KOPT-K1 (cell line): ENCODE measurements around the gene PPP4R1.

Experiments
- H3K27ac ChIP-seq: fragments of 200-600 bp; sonication (generic); 2 replicates; pipeline ENCODE4 v1.5.1; 2016; ENCODE audit warnings: antibody characterized with exemption, mild to moderate bottlenecking, low read depth, low read length; ENCODE audit not compliant: poor library complexity, severe bottlenecking
- H3K36me3 ChIP-seq: fragments of 200-600 bp; sonication (generic); 2 replicates; pipeline ENCODE4 v1.5.1; 2017; ENCODE audit warnings: antibody characterized with exemption, mild to moderate bottlenecking, low read length, moderate library complexity; ENCODE audit not compliant: insufficient read depth
- H3K9me3 ChIP-seq: fragments of 200-600 bp; sonication (generic); 2 replicates; pipeline ENCODE4 v1.5.1; 2017; ENCODE audit warnings: antibody characterized with exemption, low read length, mild to moderate bottlenecking; ENCODE audit not compliant: insufficient read depth, poor library complexity, severe bottlenecking

PPP4R1 gene, protein sequence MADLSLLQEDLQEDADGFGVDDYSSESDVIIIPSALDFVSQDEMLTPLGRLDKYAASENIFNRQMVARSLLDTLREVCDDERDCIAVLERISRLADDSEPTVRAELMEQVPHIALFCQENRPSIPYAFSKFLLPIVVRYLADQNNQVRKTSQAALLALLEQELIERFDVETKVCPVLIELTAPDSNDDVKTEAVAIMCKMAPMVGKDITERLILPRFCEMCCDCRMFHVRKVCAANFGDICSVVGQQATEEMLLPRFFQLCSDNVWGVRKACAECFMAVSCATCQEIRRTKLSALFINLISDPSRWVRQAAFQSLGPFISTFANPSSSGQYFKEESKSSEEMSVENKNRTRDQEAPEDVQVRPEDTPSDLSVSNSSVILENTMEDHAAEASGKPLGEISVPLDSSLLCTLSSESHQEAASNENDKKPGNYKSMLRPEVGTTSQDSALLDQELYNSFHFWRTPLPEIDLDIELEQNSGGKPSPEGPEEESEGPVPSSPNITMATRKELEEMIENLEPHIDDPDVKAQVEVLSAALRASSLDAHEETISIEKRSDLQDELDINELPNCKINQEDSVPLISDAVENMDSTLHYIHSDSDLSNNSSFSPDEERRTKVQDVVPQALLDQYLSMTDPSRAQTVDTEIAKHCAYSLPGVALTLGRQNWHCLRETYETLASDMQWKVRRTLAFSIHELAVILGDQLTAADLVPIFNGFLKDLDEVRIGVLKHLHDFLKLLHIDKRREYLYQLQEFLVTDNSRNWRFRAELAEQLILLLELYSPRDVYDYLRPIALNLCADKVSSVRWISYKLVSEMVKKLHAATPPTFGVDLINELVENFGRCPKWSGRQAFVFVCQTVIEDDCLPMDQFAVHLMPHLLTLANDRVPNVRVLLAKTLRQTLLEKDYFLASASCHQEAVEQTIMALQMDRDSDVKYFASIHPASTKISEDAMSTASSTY

DNA sequence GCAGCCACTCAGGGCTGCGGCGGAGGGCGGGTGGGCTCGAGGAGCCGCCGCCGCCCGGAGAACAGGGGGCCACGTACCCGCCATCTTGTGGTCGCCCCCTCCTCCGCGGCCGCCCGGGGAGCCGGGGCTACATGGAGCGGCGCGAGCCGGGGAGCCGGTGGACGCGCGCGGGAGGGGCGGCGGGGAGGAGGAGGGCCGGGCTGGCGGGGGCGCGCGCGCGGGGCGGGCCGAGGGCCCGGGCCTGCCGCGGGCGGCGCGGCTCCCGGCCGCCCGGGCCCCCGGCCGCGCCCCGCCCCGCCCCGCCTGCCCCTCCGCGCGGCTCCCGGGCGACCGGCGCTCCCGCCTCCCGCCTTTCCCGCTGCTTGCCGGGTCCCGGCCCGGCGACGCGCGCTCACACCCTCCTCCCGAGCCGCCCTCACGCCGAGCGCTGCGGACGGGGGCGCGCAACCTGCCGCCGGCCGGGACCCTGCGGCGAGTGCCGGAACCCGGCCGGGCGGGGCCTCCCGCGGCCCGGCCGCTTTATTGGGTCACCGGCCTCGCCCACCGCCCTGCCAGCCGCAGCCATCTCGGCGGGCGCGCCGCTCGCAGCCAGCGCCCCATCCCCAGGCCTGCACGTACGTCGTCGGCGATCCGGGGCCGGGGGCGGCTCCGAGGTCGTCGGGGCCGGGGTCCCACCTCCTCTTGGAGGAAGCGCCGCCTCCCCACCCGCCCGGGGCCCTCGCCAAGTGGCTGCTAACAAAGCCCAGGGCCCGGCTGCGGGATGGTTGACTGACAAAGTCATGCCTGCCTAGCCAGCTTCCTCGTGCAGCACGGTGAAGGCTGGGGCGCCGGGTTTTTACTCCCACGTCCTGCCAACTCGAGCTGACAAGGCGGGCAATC, at the start of gene PPP4R1:
PPP4R1 (minus strand) TSS at position 159 of the 879 bp plus-strand sequence; CDS start at position 84, 75 bp downstream.
- Histone ChIP-seq H3K36me3 (peaks cover 15% of the 10 kb centered on the region), H3K9me3 (no peaks in the 10 kb centered on the region), H3K27ac (peak within 1 kb of the TSS; percentile 74)

DNA sequence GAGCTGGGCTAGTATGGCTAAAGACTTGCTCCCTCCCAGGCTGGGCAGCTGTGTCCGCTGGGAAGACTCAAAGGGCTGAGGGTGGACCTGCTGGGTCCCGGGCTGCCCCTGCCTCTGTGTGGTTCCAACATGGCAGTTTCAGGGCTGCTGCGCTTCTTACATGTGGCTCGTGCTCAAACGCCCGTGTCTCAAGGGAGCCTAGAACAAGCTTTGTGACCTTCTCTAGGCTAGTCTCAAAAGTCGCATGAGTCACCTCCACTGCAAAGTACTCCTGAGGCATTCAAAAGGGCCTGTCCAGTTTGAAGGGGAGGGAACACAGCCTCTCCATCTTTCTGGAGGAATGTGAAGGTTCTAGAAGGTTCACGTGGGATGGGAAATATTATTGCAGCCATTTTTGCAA, 49.0 kb upstream of the PPP4R1 start:
- Histone ChIP-seq H3K36me3 (no peaks in the 10 kb centered on the region), H3K27ac (no peak overlapping the region), H3K9me3 (no peaks in the 10 kb centered on the region)

DNA sequence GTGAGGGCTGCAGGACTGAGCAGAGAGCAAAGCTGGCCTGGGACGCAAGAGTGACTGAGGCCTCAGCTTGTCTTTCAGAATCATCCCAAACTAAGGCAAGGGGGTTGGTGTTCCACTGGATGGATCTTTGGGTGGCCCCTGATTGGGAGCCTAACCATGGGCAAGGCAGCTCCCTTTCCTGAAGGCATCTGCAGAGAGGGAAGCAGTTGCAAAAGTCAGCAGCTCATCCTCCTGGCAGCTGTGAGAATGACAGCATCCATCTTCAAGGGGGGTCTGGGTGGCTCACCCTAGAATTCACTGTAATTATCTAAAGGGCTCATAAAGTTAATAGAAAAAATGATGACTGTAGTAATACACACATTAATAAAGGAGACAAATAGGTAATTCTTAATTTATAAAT, 47.2 kb upstream of the PPP4R1 start:
- no peak overlapping the region for H3K27ac ChIP-seq
- no peaks in the 10 kb centered on the region for H3K9me3 ChIP-seq
- H3K36me3 ChIP-seq = no peaks in the 10 kb centered on the region

DNA sequence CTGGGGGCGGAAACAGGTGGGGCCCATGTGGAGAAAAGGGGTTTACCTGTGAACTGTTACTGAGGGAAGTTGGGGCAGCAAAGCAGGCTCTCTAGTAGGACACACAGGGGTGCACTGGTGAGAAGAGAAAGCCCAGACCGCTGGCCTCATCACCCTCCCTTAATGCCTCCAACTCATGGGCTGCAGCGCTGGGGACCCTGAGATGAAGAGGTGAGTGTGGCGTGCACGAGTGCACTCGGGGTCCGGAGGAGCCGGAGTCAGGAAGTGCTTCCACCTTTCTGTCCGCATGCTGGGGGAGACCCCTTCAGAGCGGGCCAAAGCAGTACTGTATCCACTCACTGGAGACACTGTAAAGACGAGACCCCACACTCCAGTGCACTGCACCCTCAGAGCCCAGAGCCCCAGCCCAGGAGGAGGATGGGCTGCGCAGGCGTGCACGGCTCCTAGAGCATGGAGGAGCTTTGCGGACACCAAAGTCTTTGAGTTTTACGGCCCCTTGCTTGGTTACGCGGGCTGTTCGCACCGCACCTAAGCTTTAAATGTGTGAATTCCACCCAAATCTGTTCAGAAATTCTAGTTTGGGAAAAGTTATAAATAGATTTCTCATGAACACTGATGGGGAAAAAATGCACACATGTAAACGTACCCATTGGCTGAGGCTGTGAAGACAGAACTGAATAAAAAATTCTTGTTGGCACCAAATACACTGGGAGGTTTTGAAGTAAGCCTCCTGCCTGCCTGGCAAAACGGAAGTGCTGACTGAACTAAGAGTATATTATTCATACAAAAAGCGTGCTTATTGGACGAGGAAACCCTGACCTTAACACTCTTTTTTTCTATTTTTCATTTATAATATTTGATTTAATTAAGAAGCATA, 45.4 kb upstream of the PPP4R1 start:
- Histone ChIP-seq H3K27ac (no peak overlapping the region), H3K9me3 (no peaks in the 10 kb centered on the region), H3K36me3 (no peaks in the 10 kb centered on the region)

DNA sequence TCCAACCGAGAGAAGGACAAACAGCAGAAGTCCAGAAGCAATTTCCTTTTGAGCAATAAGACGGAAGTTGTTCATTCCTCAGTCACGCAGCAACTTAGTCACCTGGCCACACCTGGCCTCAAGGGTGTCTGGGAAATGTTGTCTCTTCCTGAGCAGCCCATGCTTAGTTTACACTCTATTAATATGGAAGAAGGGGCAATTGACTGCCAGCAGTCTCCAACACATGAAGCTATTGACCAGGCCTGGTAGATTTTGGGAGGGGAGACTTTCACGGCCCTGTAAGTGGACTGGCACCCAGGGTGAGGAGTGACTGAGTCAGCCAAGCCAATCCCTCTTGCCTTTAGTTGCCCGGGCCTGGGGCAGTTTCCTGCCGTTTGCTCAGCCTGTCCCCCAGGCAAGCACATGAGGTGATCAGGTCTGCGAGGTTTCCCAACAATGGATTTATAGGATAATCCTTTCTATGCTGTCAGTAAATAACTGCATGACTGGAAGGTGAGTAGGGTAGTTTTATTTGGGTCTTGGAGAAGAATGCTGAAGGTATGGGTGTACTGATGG, 43.8 kb upstream of the PPP4R1 start:
- Histone ChIP-seq H3K36me3 (no peaks in the 10 kb centered on the region), H3K27ac (no peak overlapping the region), H3K9me3 (no peaks in the 10 kb centered on the region)

DNA sequence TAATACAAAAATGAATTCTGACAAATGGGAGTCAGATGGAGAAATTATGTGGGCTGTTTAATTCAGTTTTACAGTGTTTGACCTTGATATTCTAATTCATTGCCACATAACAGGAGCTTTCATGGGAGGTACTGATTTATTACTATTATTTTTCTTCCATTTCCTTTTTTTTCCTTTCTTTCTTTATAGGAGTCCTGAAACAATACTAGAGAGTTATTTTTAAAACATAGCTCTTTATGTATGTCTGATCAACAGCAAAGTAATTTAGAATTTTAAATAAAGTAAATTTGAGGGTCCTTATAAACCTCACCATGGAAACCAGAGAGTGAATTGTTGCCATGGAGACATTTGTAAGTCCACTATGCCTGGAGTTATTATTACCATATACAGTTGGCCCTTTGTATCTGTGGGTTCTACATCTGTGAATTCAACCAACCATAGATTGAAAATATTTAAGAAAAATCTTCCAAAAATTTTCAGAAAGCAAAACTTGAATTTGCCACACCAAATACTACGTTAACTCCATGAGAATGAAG, 40.9 kb upstream of the PPP4R1 start:
- no peak overlapping the region for H3K27ac ChIP-seq
- no peaks in the 10 kb centered on the region for H3K9me3 ChIP-seq
- no peaks in the 10 kb centered on the region for H3K36me3 ChIP-seq

DNA sequence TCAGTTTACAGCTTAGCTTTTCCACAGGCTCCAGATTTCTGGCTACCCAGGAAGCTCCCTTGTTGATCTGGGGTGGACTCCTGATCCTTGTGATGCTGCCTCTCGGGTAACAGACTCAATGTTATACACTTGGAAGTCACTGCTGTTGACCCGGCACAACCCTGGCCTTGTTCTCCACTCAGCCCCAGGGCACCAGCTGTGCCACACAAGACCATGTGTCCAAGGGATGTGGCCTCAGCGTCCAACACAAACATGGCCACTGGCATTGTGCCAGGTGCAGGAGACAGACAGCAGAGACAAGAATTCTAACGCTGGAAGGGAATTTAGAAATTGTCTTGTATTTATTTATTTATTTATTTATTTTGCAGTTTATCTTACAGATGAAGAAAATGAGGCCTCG, 39.0 kb upstream of the PPP4R1 start:
- H3K9me3 ChIP-seq = no peaks in the 10 kb centered on the region
- no peak overlapping the region for H3K27ac ChIP-seq
- H3K36me3 ChIP-seq = no peaks in the 10 kb centered on the region

DNA sequence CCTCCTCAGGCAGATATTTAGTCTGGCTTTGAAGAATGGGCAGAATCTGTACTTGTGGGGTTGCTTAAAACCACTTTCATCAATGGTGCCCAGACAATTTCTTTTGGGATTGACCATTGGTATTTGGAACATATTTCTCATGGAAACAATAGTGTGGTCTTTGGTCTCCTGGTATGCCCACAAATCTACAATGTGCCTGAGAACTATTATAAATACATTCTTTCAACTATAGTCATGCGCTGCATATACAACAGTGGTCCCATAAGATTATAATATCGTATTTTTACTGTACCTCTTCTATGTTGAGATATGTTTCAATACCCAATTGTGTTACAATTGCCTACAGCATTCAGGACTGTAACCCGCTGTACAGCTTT, 34.8 kb upstream of the PPP4R1 start:
- H3K9me3 ChIP-seq = no peaks in the 10 kb centered on the region
- no peak overlapping the region for H3K27ac ChIP-seq
- no peaks in the 10 kb centered on the region for H3K36me3 ChIP-seq

DNA sequence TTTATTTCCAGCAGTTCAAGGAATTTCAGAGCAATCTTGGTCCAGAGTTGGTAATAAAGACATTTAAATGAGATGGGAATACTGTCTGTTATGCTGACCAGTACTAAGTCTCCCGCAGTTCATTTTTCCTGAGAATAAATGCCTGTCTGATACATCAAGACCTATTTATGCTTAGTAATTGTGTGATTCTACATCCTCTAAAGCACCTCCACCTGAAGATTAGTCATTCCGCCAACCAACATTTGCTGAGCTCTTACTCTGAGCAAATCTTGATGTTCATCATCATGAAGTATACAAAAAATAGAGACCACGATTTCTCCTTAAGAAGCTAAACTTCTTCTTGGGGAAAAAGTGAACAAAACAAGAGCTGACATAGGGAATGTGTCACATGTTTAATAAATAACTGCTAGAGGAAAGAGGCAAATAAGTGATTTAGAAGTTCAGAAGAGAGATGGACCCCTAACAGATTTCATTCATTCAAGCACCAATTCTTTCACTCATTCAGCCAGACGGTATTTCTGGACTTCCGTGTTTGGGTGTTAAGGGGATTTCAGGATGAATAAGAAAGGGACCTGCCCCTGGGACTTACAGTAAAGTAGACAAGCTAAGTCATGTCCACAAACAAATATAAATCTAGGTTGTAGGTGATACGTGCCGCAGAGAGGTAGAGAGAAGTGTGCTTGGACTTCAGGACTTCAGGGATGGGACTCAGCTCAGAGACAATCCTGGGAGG, 34.2 kb upstream of the PPP4R1 start:
- no peak overlapping the region for H3K27ac ChIP-seq
- H3K36me3 ChIP-seq = no peaks in the 10 kb centered on the region
- H3K9me3 ChIP-seq = no peaks in the 10 kb centered on the region

DNA sequence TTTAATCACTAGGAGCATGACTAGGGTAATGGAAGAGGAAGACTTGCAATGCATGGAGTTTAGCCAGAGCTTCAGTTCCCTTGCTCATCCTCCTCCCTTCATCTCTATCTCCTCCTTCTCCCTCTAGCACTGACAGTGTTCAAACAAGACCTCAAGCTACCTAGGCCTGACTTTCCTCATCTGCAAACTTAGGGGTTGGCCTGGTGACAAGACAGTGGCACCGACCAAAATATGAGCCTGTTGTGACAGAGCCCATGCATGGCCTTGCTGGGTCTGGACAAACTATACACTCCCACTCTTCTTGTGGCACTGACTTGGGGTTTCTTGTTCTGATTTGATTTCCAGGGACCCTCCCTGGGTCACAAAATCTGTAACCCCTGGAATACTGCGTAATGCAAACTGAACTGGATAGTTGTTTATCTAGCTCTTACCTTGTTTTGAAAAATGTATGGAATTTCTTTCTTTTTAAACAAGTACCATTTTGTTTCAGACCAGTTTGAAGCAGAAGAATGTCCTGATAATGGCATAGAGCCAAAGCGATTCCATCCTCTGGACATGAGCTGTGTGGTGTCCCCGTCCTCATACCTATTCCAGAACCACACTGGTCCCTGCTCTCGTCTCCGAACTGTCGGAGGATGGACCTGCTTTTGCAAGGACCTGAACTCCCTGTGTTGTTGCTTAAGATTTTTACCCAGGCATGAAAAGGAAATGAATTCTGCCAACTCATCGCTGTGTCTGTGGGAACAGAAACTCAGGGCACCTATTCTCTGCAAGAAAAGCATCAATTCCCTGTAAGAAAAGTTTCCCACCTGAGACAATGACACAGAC, 33.4 kb upstream of the PPP4R1 start:
- Histone ChIP-seq H3K36me3 (no peaks in the 10 kb centered on the region), H3K9me3 (no peaks in the 10 kb centered on the region), H3K27ac (no peak overlapping the region)

DNA sequence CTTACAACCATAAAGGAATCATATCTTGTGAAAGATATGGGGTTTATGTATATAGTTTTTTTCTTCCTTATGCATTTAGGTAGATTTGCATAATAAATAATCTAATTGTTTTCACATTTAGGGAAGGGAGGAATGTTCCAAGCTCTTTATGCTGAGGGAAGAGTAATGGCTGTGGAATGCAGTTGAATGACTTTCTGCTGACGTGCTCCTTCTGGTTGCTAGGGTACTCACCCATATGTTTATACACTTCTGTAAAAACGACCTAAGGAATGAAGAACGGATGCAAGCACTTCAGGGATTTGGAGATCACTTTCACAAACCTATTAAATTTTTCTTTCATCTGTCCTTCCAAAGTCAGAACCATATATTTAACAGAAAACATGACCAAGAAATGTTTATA, 29.2 kb upstream of the PPP4R1 start:
- Histone ChIP-seq H3K27ac (no peak overlapping the region), H3K36me3 (no peaks in the 10 kb centered on the region), H3K9me3 (no peaks in the 10 kb centered on the region)

DNA sequence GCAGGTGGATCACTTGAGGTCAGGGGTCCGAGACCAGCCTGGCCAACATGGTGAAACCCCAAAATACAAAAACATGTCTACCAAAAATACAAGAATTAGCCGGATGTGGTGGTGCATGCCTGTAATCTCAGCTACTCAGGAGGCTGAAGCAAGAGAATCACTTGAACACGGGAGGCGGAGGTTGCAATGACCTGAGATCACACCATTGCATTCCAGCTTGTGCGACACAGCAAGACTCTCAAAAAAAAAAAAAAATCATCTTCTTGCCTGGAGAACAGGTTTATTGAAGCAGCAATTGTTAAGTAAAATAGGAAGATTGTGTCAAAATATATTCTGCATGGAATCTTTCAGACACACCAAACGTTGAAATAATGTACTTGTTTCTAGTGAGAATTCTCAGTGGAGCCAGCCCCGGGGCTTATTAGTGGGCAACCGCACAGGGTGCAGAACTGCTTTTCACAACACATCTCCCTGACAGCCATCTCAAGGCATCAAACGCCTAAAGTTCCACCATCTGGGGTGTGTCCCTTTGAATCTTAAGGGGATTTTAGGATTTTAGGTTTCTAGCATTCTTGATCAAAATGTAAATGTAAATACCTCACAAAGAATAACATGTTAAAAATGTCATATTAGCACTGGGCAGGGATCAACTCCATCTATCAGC, 28.6 kb upstream of the PPP4R1 start:
- H3K36me3 ChIP-seq = no peaks in the 10 kb centered on the region
- no peaks in the 10 kb centered on the region for H3K9me3 ChIP-seq
- H3K27ac ChIP-seq = no peak overlapping the region
